HG03135 (cell line): ENCODE measurements around the gene CXorf58.
"Not testable (repeated sequence)": the region's sequence is repeated elsewhere in the genome, so short reads cannot be mapped to it uniquely, and the experiment has no call there.

Experiments used
- ATAC-seq: cut with Tn5 transposase; IDR thresholded peaks from one replicate; pipeline ENCODE4 v1.9.1; 2021; ENCODE audit warnings: mild to moderate bottlenecking, moderate library complexity; ENCODE audit not compliant: unreplicated experiment

The CXorf58 gene

DNA sequence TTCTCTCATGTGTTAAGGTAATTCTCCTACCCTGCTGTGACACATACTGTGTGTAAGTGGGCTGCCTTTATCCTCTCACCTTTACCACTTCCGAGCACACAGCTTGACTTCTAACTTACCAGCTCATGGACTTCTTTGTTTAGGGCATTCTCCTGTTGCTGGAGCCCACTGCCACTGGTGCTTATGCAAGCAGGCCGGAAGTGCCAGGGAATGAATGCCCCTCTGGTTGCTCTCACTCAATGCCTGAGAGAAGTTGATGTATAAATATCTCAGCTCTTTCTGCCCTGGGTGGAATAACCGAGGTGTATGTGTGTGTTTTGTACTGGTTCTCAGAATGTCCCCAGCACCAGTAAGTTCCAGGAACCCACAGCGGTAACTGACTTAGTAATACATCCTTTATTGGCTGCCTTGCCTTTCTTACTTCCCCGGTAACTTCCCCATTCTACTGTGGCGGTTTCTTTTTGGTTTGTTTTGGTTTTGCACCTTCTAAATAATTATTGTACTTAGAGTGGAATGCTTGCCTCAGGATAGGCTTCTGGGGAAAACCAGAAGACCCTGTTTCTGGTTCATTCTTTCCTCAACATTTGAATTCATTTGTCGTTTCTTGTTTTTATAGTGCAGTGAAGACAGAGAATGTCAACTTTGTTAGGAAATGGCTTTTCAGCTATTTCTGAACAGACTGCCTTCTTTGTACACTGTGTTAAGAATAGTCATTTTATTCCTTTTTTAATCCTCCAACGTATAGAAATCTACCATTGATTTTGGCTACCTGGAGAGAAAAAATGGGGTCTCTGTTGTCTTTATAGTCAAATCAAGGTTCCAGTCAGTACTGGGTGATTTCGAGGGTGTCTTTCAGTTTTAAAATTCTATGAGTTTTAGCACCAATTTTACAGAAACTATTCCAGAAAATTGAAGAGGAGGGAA, 45.4 kb downstream of the CXorf58 start:
- ATAC-seq = peak; percentile 96

DNA sequence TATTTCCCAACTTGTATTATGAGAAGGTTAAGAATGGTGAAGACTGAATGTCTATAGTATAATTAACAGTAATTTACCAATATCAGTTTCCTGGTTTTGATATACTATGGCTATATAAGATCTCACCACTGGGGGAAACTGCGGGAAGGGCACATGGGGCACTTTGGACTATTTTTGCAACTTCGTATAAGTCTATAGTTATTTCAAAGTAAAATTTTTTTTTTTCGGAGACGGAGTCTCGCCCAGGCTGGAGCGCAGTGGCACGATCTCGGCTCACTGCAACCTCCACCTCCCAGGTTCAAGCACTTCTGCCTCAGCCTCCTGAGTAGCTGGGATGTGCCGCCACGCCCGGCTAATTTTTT, 46.1 kb downstream of the CXorf58 start:
- ATAC-seq = no peak

DNA sequence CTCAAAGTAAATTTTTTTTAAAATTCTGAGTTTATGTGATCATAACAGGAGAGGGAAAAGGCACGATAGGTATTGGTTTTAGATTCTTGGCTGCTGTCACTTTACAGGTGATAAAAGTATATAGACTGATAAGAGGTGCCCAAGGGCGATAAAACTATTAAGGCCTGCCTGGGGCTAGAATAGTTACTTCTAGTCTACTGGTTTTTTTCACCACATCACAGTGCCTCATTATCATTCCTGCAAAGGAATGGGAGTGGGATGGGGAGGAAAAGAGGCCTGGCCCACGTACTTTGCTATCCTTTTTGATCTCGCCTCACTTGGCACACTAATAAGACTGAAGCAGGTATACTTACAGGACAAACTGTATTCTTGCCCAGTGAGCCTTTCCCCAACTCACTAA, 46.6 kb downstream of the CXorf58 start:
- ATAC-seq = no peak

DNA sequence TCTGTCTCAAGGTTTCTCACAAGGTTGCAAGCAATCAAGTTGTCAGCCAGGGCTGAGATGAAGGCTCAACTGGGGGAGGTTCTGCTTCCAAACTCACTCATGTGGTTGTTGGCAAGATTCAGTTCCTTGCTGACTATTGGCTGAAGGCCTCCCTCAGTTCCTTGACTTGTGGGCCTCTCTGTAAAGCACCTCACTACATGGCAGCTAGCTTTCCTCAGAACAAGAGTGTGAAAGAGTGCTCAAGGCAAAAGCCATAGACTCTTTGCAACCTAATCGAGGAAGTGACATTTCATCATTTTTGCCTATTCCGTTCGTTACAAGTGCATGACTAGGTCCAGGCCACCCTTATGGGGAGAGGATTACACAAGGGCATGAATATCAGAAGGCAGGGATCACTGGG, 52.0 kb downstream of the CXorf58 start:
- ATAC-seq = no peak

DNA sequence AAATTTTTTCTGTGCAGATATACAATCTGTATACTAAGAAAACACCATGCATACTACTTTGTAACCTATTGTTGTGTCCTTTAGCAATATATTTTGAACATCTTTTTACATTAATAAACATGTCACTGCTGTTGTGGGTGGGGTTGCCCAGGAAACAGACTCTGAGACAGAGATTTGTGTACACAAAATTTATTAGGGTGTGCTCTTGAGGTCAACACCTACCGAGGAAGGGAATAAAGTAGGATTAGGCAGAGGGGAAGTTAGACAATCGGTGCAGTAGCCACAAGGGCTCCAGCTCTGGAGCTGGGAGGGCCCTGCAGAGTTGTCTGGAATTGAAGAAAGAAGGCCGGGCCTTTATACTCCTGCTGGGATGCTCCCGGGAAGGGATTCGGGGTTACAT, 56.4 kb downstream of the CXorf58 start:
- ATAC-seq = no peak

DNA sequence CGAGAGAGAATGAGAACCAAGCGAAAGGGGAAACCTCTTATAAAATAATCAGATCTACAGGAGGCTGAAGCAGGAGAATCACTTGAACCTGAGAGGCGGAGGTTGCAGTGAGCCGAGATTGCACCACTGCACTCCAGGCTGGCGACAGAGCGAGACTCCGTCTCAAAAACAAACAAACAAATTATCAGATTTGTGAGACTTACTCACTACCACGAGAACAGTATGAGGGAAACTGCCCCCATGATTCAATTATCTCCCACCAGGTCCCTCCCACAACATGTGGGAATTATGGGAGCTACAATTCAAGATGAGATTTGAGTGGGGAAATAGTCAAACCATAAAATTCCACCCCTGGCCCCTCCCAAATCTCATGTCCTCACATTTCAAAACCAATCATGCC, 57.8 kb downstream of the CXorf58 start:
- not testable (repeated sequence) for ATAC-seq

DNA sequence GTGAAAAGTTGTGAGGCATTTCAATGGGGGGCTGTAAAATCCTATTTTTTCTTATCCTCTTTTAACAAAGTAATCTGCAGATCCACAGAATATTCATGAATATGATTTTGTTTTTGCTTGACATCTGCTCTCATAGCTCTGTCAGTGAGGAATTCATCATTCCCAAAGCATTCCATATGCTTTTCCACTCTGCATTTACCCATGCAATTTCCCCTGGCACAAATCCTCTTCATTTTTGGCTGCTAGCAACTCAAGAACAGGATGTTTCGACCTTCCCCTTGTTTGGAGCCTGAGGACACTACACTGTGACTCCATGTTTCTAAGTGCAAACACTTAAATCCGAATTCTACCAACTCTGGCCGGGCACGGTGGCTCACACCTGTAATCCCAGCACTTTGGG, 70.7 kb downstream of the CXorf58 start:
- ATAC-seq = no peak

DNA sequence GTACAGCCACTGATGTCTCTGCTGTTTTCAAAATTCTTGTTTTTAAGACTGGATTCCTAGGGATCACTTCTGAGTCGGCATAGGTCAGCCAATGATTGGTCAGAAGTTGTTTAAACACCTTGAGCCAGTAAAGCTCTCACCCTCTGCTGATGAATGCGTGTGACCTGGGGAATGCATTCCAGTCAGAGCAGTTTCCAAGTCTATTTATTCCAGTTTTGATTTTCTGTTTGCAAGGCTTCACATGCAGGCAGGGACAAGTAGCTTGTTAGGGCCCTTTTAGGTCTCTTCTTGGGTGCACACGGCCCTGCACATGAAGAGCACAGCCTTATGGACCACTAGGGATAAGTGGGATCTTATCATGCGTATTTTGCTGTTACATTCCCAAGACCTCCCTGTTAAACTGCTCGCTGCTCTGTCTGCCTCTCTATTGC, 72.2 kb downstream of the CXorf58 start:
- ATAC-seq = no peak

DNA sequence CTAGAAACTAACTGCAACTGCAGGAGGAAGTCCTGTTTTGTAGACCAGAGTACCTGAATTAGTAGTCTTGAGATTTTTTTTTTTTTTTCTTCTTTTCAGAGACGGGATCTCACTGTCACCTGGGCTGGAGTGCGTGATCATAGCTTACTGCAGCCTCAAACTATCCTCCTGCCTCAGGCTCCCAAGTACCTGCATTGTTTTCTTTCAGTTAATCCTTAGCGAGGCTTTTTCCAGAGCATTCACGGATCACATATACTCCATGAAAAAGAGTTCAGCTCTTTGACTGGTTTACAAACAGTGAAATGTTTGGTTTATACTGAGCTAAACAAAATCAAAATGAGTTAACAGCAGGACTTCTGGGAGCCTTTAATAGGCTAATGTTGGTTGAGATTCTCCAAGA, 73.4 kb downstream of the CXorf58 start:
- no peak for ATAC-seq

DNA sequence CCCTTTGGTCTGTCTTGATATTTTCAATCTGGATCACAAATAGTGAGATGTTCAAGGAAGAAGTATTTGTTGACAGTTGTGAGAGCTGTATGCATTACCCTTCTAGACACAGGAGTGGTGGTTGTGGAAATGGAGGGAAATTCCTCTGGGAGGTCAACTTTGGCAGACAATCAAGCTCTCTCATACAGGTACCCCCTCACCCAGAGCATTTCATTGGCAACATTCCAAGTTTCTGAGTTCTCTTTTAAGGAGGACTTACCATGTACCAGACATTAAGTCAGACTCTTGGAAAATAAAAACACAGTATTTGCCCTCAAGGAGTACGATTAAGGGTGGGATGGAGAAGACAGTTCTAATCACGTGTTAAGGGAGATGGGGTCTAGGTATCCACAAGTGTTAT, 73.9 kb downstream of the CXorf58 start:
- ATAC-seq = no peak

DNA sequence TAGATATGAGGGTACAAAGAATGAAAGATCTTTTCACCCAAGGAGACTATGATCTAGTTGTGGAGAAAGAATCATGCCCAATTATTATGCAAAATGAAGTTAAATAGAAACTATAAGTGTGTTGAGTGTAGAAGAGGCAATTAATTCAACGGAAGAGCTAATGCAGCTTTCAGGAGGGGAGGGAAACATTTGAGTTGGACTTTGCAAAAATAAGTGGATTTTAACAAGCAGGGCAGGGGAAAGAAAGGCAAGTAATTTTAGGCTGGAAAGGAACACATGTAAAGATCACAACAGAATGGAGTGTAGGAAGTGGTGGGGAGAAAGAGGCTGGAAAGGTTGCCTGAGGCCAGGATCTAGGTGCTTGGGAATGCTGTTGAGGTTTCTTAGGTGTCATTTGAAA, 75.1 kb downstream of the CXorf58 start:
- ATAC-seq = no peak
